Measurements from ENCODE around the gene ORAI1.
"Not testable (repeated sequence)": the region's sequence is repeated elsewhere in the genome, so short reads cannot be mapped to it uniquely, and the experiment has no call there.

DNA sequence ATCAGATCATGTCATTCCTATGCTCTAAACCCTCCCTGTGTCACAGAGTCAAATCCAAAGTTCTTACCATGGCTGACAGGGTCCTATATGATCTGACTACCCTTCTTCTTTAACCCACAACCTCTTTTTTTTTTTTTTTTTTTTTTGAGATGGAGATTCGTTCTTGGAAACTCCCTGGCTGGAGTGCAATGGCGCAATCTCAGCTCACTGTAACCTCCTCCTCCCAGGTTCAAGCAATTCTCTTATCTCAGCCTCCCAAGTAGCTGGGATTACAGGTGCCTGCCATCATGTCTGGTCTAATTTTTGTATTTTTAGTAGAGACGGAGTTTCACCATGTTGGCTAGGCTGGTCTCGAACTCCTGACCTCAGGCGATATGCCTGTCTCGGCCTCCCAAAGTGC lies 40.5 kb downstream of the ORAI1 start:
- TF ChIP-seq, protein P1, sequence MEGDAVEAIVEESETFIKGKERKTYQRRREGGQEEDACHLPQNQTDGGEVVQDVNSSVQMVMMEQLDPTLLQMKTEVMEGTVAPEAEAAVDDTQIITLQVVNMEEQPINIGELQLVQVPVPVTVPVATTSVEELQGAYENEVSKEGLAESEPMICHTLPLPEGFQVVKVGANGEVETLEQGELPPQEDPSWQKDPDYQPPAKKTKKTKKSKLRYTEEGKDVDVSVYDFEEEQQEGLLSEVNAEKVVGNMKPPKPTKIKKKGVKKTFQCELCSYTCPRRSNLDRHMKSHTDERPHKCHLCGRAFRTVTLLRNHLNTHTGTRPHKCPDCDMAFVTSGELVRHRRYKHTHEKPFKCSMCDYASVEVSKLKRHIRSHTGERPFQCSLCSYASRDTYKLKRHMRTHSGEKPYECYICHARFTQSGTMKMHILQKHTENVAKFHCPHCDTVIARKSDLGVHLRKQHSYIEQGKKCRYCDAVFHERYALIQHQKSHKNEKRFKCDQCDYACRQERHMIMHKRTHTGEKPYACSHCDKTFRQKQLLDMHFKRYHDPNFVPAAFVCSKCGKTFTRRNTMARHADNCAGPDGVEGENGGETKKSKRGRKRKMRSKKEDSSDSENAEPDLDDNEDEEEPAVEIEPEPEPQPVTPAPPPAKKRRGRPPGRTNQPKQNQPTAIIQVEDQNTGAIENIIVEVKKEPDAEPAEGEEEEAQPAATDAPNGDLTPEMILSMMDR (IDR thresholded peaks at IDR 0.05) = not testable (repeated sequence)
- not testable (repeated sequence) for TF ChIP-seq POLR2A (IDR thresholded peaks at IDR 0.05)

Measured in testis (tissue), 2 donors.